HepG2 (cell line): ENCODE data around the gene LZTS2. TPM values are rescaled to one million over a fixed set of nuclear protein-coding genes. Genes with fewer than 3 reads are reported as not detected.
"Not testable (repeated sequence)": the region's sequence is repeated elsewhere in the genome, so short reads cannot be mapped to it uniquely, and the experiment has no call there.

ENCODE experiments used
- ATAC-seq: fragments of 200-7000 bp; cut with Tn5 transposase; 3 replicates; pipeline ENCODE4 v1.9.1; 2020; ENCODE audit warnings: mild to moderate bottlenecking, moderate library complexity
- BruUV-seq: library from RNA; stranded (reverse); fragments of 400-500 nt; replicated peaks from 2 replicates; lab custom pipeline; 2021; lab: Mats Ljungman, UMichigan
- CTCF ChIA-PET: fragments of 300-600 bp; formaldehyde crosslinking; extraction: SDS; loops from one replicate; lab custom pipeline; 2021; ENCODE audit warnings: low total read pairs, inconsistent platforms, low intra/inter-chr PET ratio; lab: Yijun Ruan, JAX
- POLR2A ChIA-PET: fragments of 350-600 bp; sonication (Branson Sonifier 250); formaldehyde crosslinking; loops from one replicate; lab custom pipeline; 2020; ENCODE audit warnings: antibody characterized with exemption, inconsistent platforms; lab: Yijun Ruan, JAX
- DNase-seq: peaks from one replicate; pipeline ENCODE4 v3.0.0-alpha.2; 2015; ENCODE audit warnings: low spot score
- FAIRE-seq: peaks from 3 replicates; lab custom pipeline; 2011; peaks lifted over from hg19 to GRCh38; lab: Jason Lieb, UNC
- H2AFZ ChIP-seq: one replicate; pipeline ENCODE4 v1.6.1; 2011; ENCODE audit warnings: low read length, inconsistent platforms
- H3K27ac ChIP-seq: fragments of 300-600 bp; 3 replicates; pipeline ENCODE4 v1.8.0; 2011; ENCODE audit warnings: mixed run types, mild to moderate bottlenecking, mixed read lengths, low read length, inconsistent platforms; ENCODE audit not compliant: insufficient read depth; ENCODE audit errors: extremely low read length
- H3K27me3 ChIP-seq, 2 experiments: fragments of 200-600 bp in 1 of 2; 2 replicates in 1 of 2; 3 replicates in 1 of 2; pipeline versions ENCODE4 v1.6.0 to v1.8.0; 2011; ENCODE audit warnings: low read length in 2 of 2, mild to moderate bottlenecking in 2 of 2, moderate library complexity in 2 of 2, inconsistent platforms in 1 of 2; ENCODE audit not compliant: insufficient read depth in 2 of 2, control insufficient read depth in 1 of 2
- H3K36me3 ChIP-seq, 2 experiments: fragments of 200-600 bp in 1 of 2; replicated peaks in 1 of 2; 2 replicates in 1 of 2; 3 replicates in 1 of 2; pipeline versions ENCODE4 v1.5.1 to v1.8.0; 2011; ENCODE audit warnings: low read length in 2 of 2, inconsistent platforms in 1 of 2; ENCODE audit not compliant: insufficient read depth in 2 of 2, control insufficient read depth in 1 of 2
- H3K4me1 ChIP-seq: 2 replicates; pipeline ENCODE4 v1.5.1; 2012; ENCODE audit warnings: low read length, inconsistent platforms; ENCODE audit not compliant: insufficient read depth
- H3K4me2 ChIP-seq: 2 replicates; pipeline ENCODE4 v1.6.0; 2011; ENCODE audit warnings: low read depth, low read length, inconsistent platforms
- H3K4me3 ChIP-seq, 3 experiments: fragments of 200-600 bp in 1 of 3; sonication (generic), shearing (Covaris generic) in 1 of 3; replicated peaks in 1 of 3; 2 replicates each; pipeline ENCODE4 v1.5.1; 2011 to 2016; ENCODE audit warnings: low read length in 3 of 3, inconsistent platforms in 2 of 3, low read depth in 2 of 3, mild to moderate bottlenecking in 2 of 3, control low read depth in 1 of 3, mixed read lengths in 1 of 3; ENCODE audit not compliant: insufficient read depth in 1 of 3
- H3K79me2 ChIP-seq: one replicate; pipeline ENCODE4 v1.6.1; 2011; ENCODE audit warnings: low read length, inconsistent platforms; ENCODE audit not compliant: insufficient read depth
- H3K9ac ChIP-seq: 2 replicates; pipeline ENCODE4 v1.6.0; 2011; ENCODE audit warnings: mild to moderate bottlenecking, low read depth, low read length, inconsistent platforms; ENCODE audit not compliant: insufficient read depth
- H3K9me3 ChIP-seq: 2 replicates; pipeline ENCODE4 v1.5.1; 2012; ENCODE audit warnings: mild to moderate bottlenecking, low read length
- H4K20me1 ChIP-seq: 2 replicates; pipeline ENCODE4 v1.6.0; 2011; ENCODE audit warnings: inconsistent platforms, mild to moderate bottlenecking, low read length, moderate library complexity; ENCODE audit not compliant: insufficient read depth
- SOX13 ChIP-seq, 3 experiments: fragments of 450-650 bp in 1 of 3; sonication (generic) in 1 of 3; formaldehyde crosslinking in 1 of 3; IDR thresholded peaks in 2 of 3; conservative IDR thresholded peaks in 1 of 3; 2 replicates each; pipeline versions ENCODE4 v1.5.0 to v1.6.1; 2016 to 2020; ENCODE audit warnings: antibody characterized with exemption in 1 of 3, mild to moderate bottlenecking in 1 of 3, missing compliant biosample characterization in 1 of 3, missing genetic modification reagents in 1 of 3, moderate library complexity in 1 of 3
- WGBS: methylation state at CpG from one replicate; pipeline ENCODE4 v1.1.6; 2017; ENCODE audit warnings: low lambda C conversion rate; 5-methylcytosine and 5-hydroxymethylcytosine counted together
- in situ Hi-C: cut with HindIII; loops from 2 replicates; pipeline ENCODE4 v1.10.0; 2017; ENCODE audit warnings: low pct_unique_long_range_greater_than_20kb; ENCODE audit not compliant: extremely low pct_ligation_motif_present
- intact Hi-C: fragments of 100-400 bp; cut with micrococcal nuclease; formaldehyde crosslinking; loops from one replicate; pipeline ENCODE4 v1.10.0; 2022; ENCODE audit not compliant: unreplicated experiment
- polyA plus RNA-seq, 8 experiments: library from polyadenylated mRNA; depleted of rRNA in 3 of 8; stranded (reverse) in 7 of 8; unstranded in 1 of 8; fragments of >200 nt; fragmentation: Illumina TruSeq in 4 of 8; extraction: Trizol in 4 of 8; gene quantifications; 2 replicates each; pipeline versions ENCODE4 v1.2.1 to v1.2.3, GENCODE V29; 2011 to 2016; ENCODE audit warnings: low read depth in 4 of 8, missing spikeins in 1 of 8, mixed read lengths in 1 of 8; ENCODE audit not compliant: insufficient read depth in 1 of 8
- total RNA-seq, 5 experiments: library from RNA; depleted of rRNA; stranded (reverse); fragments of >200 nt; fragmentation: Illumina TruSeq; extraction: Trizol; gene quantifications; 2 replicates each; pipeline ENCODE4 v1.2.3, GENCODE V29; 2016; ENCODE audit warnings: low read depth in 1 of 5
- TF ChIP-seq, protein P1 (sequence below): sonication (generic); formaldehyde crosslinking; IDR thresholded peaks from 2 replicates; pipeline ENCODE4 v1.5.1; 2020; ENCODE audit warnings: mild to moderate bottlenecking, missing genetic modification reagents, moderate library complexity
- TF ChIP-seq, protein P2 (sequence below): sonication (generic); formaldehyde crosslinking; IDR thresholded peaks from 2 replicates; pipeline ENCODE4 v1.4.0; 2020; ENCODE audit warnings: missing genetic modification reagents

LZTS2 gene
- total and polyA plus RNA-seq, 2 of the 13 experiments (the other 11 are each of a cell fraction or from before 2014, with no cell fraction given), result 43.6 to 65.6 TPM

DNA sequence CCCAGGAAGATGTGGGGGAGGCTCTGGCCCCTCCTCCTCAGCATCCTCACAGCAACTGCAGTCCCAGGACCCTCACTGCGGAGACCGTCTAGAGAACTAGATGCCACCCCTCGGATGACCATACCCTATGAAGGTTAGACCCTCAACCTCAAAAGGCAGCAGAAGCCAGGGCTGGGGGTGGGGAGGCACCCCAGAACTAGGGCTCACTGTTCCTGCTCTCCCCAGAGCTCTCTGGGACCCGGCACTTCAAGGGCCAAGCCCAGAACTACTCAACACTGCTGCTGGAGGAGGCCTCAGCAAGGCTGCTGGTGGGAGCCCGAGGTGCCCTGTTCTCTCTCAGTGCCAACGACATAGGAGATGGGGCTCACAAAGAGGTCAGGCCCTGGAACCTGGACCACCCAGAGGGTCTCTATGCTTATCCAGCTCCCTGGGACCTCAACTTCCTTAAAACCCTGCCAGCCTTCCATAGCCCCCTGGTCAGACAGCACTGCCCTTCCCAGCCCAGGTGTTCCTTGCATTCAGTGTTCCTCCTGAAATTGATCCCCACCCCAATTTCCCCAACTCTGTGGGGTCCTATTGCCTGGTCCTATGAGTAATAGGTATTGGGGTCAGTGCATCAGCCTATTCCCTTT lies 26.6 kb upstream of the LZTS2 start (continued):
- TF ChIP-seq, protein P1, sequence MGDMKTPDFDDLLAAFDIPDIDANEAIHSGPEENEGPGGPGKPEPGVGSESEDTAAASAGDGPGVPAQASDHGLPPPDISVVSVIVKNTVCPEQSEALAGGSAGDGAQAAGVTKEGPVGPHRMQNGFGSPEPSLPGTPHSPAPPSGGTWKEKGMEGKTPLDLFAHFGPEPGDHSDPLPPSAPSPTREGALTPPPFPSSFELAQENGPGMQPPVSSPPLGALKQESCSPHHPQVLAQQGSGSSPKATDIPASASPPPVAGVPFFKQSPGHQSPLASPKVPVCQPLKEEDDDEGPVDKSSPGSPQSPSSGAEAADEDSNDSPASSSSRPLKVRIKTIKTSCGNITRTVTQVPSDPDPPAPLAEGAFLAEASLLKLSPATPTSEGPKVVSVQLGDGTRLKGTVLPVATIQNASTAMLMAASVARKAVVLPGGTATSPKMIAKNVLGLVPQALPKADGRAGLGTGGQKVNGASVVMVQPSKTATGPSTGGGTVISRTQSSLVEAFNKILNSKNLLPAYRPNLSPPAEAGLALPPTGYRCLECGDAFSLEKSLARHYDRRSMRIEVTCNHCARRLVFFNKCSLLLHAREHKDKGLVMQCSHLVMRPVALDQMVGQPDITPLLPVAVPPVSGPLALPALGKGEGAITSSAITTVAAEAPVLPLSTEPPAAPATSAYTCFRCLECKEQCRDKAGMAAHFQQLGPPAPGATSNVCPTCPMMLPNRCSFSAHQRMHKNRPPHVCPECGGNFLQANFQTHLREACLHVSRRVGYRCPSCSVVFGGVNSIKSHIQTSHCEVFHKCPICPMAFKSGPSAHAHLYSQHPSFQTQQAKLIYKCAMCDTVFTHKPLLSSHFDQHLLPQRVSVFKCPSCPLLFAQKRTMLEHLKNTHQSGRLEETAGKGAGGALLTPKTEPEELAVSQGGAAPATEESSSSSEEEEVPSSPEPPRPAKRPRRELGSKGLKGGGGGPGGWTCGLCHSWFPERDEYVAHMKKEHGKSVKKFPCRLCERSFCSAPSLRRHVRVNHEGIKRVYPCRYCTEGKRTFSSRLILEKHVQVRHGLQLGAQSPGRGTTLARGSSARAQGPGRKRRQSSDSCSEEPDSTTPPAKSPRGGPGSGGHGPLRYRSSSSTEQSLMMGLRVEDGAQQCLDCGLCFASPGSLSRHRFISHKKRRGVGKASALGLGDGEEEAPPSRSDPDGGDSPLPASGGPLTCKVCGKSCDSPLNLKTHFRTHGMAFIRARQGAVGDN (CRISPR knock-in tag), result peak; percentile 34; the same call in 1 of the 2 replicates
- TF ChIP-seq SOX13 (IDR thresholded peaks at IDR 0.05) (no peak), SOX13 (CRISPR knock-in tag; conservative IDR thresholded peaks at IDR 0.05 in 1 of 2, IDR thresholded peaks at IDR 0.05 in 1 of 2) (no peak)

DNA sequence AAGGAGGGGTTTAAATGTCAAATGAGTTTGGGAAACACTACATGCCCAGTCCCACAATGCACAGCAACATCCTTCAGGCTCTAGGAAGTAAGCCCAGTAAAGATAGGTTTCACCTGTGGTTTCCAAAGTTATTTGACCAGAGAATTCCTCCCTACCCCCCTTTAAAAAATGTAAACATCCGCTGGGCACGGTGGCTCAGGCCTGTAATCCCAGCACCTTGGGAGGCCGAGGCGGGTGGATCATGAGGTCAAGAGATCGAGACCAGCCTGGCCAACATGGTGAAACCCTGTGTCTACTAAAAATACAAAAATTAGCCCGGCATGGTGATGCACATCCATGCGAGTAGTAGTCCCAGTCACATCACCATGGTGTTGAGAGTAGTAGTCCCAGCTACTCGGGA lies 24.2 kb upstream of the LZTS2 start:
- 94% methylated on average over 8 of the region's 8 CpGs for whole genome bisulfite sequencing
- intact Hi-C loops, in situ Hi-C loops, H3K27ac ChIP-seq, CTCF ChIA-PET, BruUV-seq, H4K20me1 ChIP-seq, H2AFZ ChIP-seq, DNase-seq, FAIRE-seq, H3K9me3 ChIP-seq, H3K27me3 ChIP-seq, H3K9ac ChIP-seq, H3K4me3 ChIP-seq, H3K4me2 ChIP-seq, ATAC-seq: not testable (repeated sequence)
- H3K36me3 ChIP-seq, result peaks cover 34 to 72% of the 10 kb centered on the region in 2 experiments
- POLR2A ChIA-PET, result interaction anchor here (12.6 kb wide), 1 partner anchor 16 kb away, joined by 277 read pairs; the partner anchor contains the start of genes LZTS2, MRPL43 and TWNK
- TF ChIP-seq, protein P2, sequence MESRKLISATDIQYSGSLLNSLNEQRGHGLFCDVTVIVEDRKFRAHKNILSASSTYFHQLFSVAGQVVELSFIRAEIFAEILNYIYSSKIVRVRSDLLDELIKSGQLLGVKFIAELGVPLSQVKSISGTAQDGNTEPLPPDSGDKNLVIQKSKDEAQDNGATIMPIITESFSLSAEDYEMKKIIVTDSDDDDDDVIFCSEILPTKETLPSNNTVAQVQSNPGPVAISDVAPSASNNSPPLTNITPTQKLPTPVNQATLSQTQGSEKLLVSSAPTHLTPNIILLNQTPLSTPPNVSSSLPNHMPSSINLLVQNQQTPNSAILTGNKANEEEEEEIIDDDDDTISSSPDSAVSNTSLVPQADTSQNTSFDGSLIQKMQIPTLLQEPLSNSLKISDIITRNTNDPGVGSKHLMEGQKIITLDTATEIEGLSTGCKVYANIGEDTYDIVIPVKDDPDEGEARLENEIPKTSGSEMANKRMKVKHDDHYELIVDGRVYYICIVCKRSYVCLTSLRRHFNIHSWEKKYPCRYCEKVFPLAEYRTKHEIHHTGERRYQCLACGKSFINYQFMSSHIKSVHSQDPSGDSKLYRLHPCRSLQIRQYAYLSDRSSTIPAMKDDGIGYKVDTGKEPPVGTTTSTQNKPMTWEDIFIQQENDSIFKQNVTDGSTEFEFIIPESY (CRISPR knock-in tag), result peak; percentile 94
- peaks cover 34% of the 10 kb centered on the region for H3K79me2 ChIP-seq
- peaks cover 51% of the 10 kb centered on the region for H3K4me1 ChIP-seq
